Stomach smooth muscle (tissue), 2 donors: Measurements from ENCODE around the gene ZBED4.
A peak's percentile ranks its signal among the peaks of the same experiment; 100 is the strongest.

Source experiments
- H3K27ac ChIP-seq: one replicate; pipeline ENCODE4 v1.7.0; 2013; ENCODE audit warnings: mild to moderate bottlenecking, low read length, inconsistent platforms
- H3K27me3 ChIP-seq, 2 donors: one replicate each; pipeline ENCODE4 v1.7.0; 2013; ENCODE audit warnings: low read length in 2 of 2; ENCODE audit not compliant: insufficient read depth in 2 of 2, control insufficient read depth in 1 of 2
- H3K36me3 ChIP-seq, 2 donors: one replicate each; pipeline ENCODE4 v1.7.0; 2013; ENCODE audit warnings: low read length in 2 of 2; ENCODE audit not compliant: control insufficient read depth in 2 of 2, insufficient read depth in 2 of 2
- H3K4me1 ChIP-seq: one replicate; pipeline ENCODE4 v1.7.0; 2013; ENCODE audit warnings: low read length; ENCODE audit not compliant: control insufficient read depth, insufficient read depth
- H3K4me3 ChIP-seq, 2 donors: one replicate each; pipeline ENCODE4 v1.7.0; 2013; ENCODE audit warnings: low read length in 2 of 2
- H3K9ac ChIP-seq, 2 donors: one replicate each; pipeline ENCODE4 v1.7.0; 2013; ENCODE audit warnings: low read length in 2 of 2, mild to moderate bottlenecking in 1 of 2
- H3K9me3 ChIP-seq, 2 donors: one replicate each; pipeline ENCODE4 v1.7.0; 2013; ENCODE audit warnings: low read length in 2 of 2; ENCODE audit not compliant: control insufficient read depth in 2 of 2
- donor health status: healthy.
- donor health status: Pancreatic carcinoma.

ZBED4 gene

DNA sequence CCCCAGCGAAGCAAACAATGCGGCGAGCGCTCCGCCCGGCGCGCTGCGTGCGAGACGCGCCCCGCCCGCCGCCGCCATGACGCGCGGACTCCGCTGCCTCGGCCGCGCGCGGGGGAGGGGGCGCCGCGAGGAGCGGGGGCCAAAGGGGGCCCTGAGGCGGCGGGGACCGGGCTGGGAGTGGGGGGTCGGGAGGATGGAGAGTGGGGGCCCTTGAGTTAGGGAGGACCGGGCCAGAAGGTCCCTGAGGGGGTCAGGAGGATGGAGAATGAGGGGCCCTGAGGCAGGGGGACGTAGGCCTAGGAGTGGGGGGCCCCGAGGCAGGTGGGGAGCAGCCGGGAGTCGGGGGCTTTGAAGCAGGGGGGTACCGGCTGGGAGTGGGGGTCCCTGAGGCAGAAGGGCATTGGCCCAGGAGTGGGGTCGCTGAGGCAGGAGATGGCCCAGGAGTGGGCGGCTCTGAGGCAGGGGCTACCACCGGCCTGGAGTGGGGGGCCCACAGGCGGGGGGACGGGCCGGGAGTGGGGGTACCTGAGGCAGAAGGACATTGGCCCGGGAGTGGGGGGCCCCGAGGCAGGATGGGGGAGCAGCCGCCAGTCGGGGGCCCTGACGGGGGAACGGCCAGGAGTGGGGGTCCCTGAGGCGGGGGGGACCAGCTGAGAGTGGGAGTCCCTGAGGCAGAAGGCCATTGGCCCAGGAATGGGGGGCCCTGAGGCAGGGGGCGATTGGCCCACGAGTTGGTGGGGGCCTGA, 25.6 kb upstream of the ZBED4 start, which contains the start of gene BRD1:
Gene BRD1, minus strand, starts transcription at position 21 of the 746 bp plus-strand sequence. CDS start 3,556 bp downstream, outside the sequence.
- Histone ChIP-seq H3K9me3 (peaks cover 4 to 8% of the 10 kb centered on the region in 2 donors), H3K9ac (peak within 1 kb of the TSS; percentile 76 to 78), H3K4me1 (peaks cover 30% of the 10 kb centered on the region), H3K36me3 (peaks cover 10% of the 10 kb centered on the region in 2 donors), H3K27ac (peak within 1 kb of the TSS; percentile 80), H3K27me3 (no peaks in the 10 kb centered on the region), H3K4me3 (peak within 1 kb of the TSS; percentile 83 to 88)

DNA sequence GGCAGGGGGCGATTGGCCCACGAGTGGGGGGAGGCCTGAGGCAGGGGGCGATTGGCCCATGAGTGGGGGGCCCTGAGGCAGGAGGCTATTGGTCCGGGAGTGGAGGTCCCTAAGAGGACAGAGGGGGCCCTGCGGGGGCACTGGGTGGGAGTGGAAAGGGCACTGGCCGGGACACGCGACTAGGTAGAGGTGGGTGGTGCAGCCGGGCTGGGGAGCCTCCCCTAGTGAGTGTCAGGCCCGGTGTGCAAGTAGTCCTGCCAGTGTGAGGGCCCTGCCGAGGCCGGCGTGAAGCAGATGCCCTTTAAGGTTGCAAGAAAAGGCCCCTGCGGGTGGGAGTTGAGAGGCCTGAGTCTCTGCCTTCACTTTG, 25.1 kb upstream of the ZBED4 start:
- H3K27ac ChIP-seq: no peak overlapping the region
- H3K36me3 ChIP-seq: peaks cover 4 to 5% of the 10 kb centered on the region in 2 donors
- no peak overlapping the region for H3K9ac ChIP-seq
- peaks cover 30% of the 10 kb centered on the region for H3K4me1 ChIP-seq
- H3K27me3 ChIP-seq: no peaks in the 10 kb centered on the region
- no peak overlapping the region for H3K4me3 ChIP-seq
- H3K9me3 ChIP-seq: peaks cover 4 to 8% of the 10 kb centered on the region in 2 donors

DNA sequence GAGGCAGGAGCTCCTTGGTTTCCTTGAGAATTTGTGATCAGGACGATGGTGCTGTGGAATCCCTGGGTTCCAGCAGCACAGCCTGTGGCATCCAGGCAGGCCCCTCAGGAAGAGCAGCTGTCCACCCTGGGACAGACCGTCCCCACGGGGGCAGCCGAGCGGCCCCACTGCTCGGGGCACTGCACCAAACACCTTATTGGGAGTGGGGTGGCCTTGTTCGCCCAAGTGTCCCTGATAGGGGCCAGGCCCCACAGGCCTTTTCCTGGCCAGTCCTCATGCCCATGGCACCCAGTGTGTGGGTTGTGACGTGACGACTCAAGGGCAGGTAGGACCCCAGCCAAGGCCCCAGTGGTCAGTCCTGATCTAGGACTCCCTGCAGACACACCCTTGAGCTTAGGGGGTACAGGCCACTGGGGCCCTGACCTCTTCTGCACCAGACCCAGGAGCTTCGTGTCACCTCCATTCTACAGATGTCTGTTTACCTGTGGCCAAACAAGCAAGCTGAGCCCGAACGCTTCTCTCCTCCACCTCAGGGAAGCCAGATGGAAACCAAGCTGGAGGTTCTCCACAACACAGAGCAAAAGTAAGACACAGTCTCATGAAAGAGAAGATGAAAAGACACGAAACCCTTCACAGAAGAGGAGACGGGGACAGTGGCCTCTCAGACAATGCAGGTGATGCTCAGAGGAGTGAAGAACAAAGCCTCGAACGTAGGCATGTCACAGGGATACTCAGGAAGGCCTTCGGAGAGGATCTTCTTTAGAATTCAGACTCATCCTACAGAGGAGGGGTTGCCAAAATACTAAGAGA, 24.4 kb upstream of the ZBED4 start:
- no peak overlapping the region for H3K27ac ChIP-seq
- H3K9me3 ChIP-seq: peaks cover 4 to 8% of the 10 kb centered on the region in 2 donors
- H3K4me3 ChIP-seq: no peak overlapping the region
- no peak overlapping the region for H3K9ac ChIP-seq
- H3K27me3 ChIP-seq: no peaks in the 10 kb centered on the region
- H3K36me3 ChIP-seq: peaks cover 0 to under 1% of the 10 kb centered on the region in 2 donors
- H3K4me1 ChIP-seq: peaks cover 23% of the 10 kb centered on the region

DNA sequence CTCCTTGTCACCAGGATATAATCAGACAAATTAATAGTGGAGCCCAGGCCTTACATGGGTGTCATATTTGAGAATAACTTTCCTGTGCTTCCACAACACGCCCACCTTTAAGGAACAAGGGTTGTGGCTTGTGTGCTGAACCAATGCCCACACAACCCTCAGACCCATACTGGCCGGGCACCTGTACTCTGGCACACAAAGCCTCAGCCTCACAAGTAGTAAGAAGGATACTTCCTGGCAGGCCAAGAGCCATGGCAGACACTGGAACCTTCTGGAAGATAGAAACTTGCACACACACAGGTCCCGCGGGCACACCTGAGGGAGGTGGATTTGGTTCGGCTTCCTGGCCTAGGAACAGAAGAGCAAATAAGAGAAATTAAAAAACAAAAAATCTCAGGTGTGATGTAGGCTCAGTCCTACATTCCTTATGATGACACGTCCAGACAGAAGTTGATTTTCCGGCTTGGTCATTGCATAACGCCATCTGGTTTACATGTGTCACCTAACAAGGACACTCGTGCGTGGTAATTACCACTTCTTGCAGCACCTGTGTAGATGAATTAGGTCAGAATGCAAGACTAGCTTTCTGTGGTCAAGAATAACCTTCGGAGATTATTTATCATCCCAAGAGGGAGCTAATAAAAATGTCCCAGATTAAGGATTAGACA, 20.2 kb upstream of the ZBED4 start:
- Histone ChIP-seq H3K4me3 (no peak overlapping the region), H3K36me3 (no peaks in the 10 kb centered on the region), H3K9ac (no peak overlapping the region), H3K9me3 (peaks cover 4 to 8% of the 10 kb centered on the region in 2 donors), H3K27me3 (peaks cover 0 to 2% of the 10 kb centered on the region in 2 donors), H3K27ac (no peak overlapping the region), H3K4me1 (no peaks in the 10 kb centered on the region)

DNA sequence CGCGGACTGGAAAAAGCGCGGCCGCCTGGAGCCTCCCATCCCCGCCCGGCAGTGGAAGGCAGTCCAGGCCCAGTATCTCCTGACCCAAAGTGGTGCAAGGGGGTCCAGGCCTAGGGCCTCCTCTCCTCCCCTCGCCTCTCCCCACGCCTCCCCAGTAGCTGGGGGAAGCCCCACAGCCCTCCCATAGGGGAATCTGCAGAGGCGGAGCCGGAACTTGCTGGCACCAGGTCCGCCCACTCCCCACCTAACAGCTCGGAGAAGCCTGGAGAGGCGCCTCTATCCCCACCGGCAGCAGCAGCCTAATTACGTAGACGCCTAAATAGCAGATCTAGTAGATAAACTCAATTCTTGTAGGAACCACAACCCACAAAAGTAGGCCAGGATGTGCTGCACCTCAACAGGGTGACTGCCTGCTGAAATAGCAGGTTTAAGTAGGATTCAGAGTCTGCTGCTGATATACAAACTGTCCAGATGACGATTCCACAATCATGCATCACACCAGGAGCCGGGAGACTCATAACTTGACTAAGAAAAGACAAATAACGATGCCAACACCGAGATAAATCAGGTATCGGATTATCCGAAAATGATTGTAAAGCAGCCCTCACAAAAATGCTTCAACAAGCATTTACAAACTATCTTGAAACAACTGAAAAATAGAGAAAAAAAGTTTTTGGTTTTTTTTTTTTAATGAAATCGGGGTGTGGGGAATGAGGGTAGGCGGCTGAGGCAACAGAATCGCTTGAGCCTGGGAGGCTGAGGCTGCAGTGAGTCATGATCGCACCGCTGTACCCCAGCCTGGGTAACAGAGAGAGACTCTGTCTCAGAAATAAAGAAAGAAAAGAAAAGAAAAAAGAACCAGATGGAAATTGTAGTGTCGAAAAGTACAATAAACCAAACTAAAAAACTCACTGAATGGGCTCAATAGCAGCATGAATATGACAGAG, 14.6 kb upstream of the ZBED4 start:
- no peaks in the 10 kb centered on the region for H3K4me1 ChIP-seq
- no peak overlapping the region for H3K4me3 ChIP-seq
- H3K36me3 ChIP-seq: no peaks in the 10 kb centered on the region
- H3K27me3 ChIP-seq: peaks cover 0 to 2% of the 10 kb centered on the region in 2 donors
- H3K9ac ChIP-seq: no peak overlapping the region
- no peaks in the 10 kb centered on the region for H3K9me3 ChIP-seq
- no peak overlapping the region for H3K27ac ChIP-seq

DNA sequence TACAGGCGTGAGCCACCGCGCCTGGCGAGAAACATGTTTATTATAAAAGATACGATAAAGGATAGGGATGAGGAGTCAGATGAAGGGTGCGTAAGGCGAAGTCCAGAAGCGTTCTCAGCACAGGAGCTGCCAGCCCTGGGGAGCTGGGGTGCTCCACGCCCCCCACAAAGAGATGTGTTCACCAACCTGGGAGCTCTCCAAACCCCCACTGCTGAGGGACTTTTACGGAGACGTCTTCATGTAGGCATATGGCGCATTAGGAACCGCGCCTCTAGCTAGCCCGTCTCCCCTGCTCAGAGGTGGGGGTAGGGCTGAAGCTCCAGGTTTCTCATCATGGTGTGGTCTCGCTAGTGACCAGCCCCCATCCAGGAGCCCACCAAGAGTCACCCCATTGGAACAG, 8.4 kb upstream of the ZBED4 start:
- Histone ChIP-seq H3K27me3 (peaks cover 19% of the 10 kb centered on the region in 2 donors), H3K27ac (no peak overlapping the region), H3K4me3 (no peak overlapping the region), H3K4me1 (peaks cover 18% of the 10 kb centered on the region), H3K9me3 (no peaks in the 10 kb centered on the region), H3K36me3 (no peaks in the 10 kb centered on the region), H3K9ac (no peak overlapping the region)

DNA sequence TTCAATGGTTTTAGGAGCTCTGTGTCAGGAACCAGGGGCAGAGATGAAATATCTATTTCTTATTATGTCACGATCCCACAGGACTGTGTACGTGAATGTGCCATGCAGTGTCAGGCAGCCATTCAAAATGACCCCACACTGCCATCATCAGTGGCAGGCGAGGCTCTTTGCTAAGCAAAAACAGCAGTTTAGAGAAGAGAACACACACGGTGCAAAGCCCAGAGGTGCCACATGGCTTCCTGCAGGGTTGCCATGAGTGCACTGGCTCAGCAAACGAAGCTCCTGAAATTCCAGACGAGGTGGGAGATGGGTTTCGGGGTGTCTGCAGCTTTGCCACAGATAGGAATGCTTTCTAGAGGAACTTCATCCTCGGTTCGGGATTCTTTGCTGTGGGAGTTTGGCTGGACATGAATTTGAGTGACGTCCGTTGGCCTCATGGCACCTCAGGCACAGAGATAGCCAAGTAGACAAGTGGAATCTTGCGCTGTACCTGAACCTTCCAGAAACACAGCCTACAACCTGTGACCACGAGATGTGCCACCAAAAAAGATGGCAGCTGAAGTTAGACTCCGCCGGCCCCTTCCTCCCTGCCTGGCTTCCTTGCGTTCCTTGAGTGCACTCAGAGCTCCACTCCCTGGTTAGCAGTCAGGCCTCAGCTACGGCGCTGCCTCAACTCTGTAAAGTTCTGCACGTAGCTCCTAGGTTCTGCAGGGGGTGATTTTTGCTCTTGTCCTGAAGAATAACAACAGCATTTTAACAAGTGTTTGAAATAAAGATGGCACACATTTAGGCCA, 7.8 kb upstream of the ZBED4 start:
- Histone ChIP-seq H3K9me3 (no peaks in the 10 kb centered on the region), H3K27me3 (peaks cover 20 to 23% of the 10 kb centered on the region in 2 donors), H3K4me1 (peaks cover 18% of the 10 kb centered on the region), H3K36me3 (no peaks in the 10 kb centered on the region), H3K9ac (no peak overlapping the region), H3K27ac (no peak overlapping the region), H3K4me3 (no peak overlapping the region)

DNA sequence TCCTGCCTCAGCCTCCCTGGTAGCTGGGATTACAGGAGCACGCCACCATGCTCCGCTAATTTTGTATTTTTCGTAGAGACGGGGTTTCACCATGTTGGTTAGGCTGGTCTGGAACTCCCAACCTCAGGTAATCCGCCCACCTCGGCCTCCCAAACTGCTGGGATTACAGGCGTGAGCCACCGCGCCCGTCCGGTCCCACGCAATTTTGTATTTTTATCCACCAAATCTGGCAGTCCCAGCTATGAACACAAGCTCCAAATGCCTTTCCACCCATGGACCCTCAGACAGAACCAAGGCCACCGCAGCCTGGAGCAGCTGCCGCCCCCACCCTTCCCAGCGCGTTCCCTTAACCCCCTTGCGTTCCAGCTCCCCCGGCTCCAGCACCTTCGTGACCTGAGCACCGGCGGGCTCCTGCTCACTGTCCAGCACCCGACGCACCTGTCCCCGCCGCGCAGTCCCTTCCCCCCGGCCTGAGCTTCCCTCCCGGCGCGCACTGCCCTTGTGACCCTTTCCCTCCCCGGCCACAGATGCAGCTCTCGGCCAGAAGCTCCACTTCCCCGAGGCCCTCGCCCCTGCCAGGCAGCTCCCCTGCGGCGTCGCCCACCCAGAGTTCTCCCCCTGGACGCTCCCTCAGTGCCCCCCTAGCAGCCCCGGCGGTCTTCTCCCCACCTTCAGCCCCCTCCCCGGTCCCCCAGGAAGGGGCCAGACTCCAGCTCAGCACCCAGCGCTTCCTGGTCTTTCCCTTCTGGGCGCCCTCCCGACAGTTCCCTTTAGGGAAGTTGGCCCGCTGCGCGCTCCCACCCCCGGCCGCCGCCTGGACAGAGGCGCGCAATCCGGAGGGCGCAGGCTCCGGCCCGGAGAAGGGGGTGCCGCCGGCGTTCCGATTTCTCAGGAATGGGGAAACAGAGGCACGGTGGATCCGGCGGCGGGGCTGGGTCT, 5.6 kb upstream of the ZBED4 start:
- H3K4me3 ChIP-seq: peak overlapping the region; percentile 46 to 65
- no peak overlapping the region for H3K9ac ChIP-seq
- no peaks in the 10 kb centered on the region for H3K9me3 ChIP-seq
- H3K27me3 ChIP-seq: peaks cover 23% of the 10 kb centered on the region in 2 donors
- no peaks in the 10 kb centered on the region for H3K36me3 ChIP-seq
- H3K4me1 ChIP-seq: peaks cover 22% of the 10 kb centered on the region
- H3K27ac ChIP-seq: no peak overlapping the region

DNA sequence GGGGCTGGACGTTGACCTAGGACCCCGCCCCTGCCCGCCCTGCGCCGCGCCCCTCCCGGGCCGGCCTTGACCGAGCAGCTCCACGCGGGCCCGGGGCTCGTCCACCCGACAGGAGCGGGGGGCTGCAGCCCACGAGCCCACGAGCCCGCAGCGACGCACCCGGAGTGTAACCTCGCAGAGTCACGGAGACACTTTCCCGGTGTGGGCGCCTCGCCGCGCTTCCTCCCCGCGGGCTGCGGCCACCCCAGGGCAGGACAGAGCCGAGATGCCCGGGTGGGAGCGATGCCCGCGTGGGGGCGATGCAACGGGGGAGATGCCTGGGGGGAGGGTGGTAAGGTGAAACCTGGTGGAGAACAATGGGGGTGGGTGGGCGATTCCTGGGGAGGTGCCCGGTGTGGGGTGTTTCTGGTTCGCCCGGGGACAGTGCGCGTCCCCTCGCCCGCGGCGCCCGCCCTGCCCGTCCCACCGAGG, 4.9 kb upstream of the ZBED4 start:
- peaks cover 22% of the 10 kb centered on the region for H3K4me1 ChIP-seq
- H3K27ac ChIP-seq: no peak overlapping the region
- no peaks in the 10 kb centered on the region for H3K36me3 ChIP-seq
- no peak overlapping the region for H3K9ac ChIP-seq
- no peaks in the 10 kb centered on the region for H3K9me3 ChIP-seq
- peaks cover 23% of the 10 kb centered on the region in 2 donors for H3K27me3 ChIP-seq
- H3K4me3 ChIP-seq: peak overlapping the region; percentile 46 to 65
